ENCODE measurements around the gene MS4A10.

- TF ChIP-seq POLR2A (IDR thresholded peaks at IDR 0.05; ENCODE audit: extremely low read depth, insufficient read length): no peak
- TF ChIP-seq CTCF (IDR thresholded peaks at IDR 0.05; ENCODE audit: low read depth, low read length): no peak
- no peak for TF ChIP-seq MYC (IDR thresholded peaks at IDR 0.05; ENCODE audit: low read depth, low read length)
- no peak for TF ChIP-seq MAX (IDR thresholded peaks at IDR 0.05; ENCODE audit: low read depth, low read length)
Observed at GRCh38 chr11:60783911-60784310, 1.2 kb upstream of the MS4A10 start.
